ENCODE results near the gene RXFP2. TPM values are rescaled to one million over a fixed set of nuclear protein-coding genes. Genes with fewer than 3 reads are reported as not detected.

RXFP2 gene
- total and polyA plus RNA-seq, 9 of the 15 experiments (the other 6 are each of a cell fraction or from before 2014, with no cell fraction given) = not detected

- no peak for ATAC-seq
- no TSS peak for BruUV-seq (replicated peaks)
- TF ChIP-seq ZNF253 (CRISPR knock-in tag; conservative IDR thresholded peaks at IDR 0.05) (no peak), ZNF12 (CRISPR knock-in tag; IDR thresholded peaks at IDR 0.05) (no peak), CC2D1A (IDR thresholded peaks at IDR 0.05) (no peak), SIN3B (IDR thresholded peaks at IDR 0.05; ENCODE audit: low read depth) (no peak), ZBTB5 (IDR thresholded peaks at IDR 0.05) (no peak), HLTF (IDR thresholded peaks at IDR 0.05) (no peak), RNF2 (IDR thresholded peaks at IDR 0.05) (no peak), SLC30A9 (CRISPR knock-in tag; IDR thresholded peaks at IDR 0.05) (no peak), FOXA3 (CRISPR knock-in tag; conservative IDR thresholded peaks at IDR 0.05 in 1 of 2, IDR thresholded peaks at IDR 0.05 in 1 of 2) (no peak), REST (IDR thresholded peaks at IDR 0.05; ENCODE audit: borderline replicate concordance) (no peak), REST (CRISPR knock-in tag; IDR thresholded peaks at IDR 0.05; ENCODE audit: low read depth) (no peak), ZNF830 (CRISPR knock-in tag; IDR thresholded peaks at IDR 0.05) (no peak), ZC3H11A (IDR thresholded peaks at IDR 0.05; ENCODE audit: low read depth, low read length) (no peak), SMARCA5 (IDR thresholded peaks at IDR 0.05) (no peak), CEBPB (tag; IDR thresholded peaks at IDR 0.05) (no peak), TARDBP (IDR thresholded peaks at IDR 0.05) (no peak)
Observed at GRCh38 chr13:31818236-31818635, 78.9 kb downstream of the RXFP2 start.

More at GRCh38 chr13:31818236-31818635, 78.9 kb downstream of the RXFP2 start:
- Histone ChIP-seq H2AFZ (ENCODE audit: low read depth, low read length) (no peak overlapping the region), H3K4me2 (ENCODE audit: insufficient read depth, low read length) (no peak overlapping the region), H4K20me1 (replicated peaks; ENCODE audit: control insufficient read depth, insufficient read depth, low read length) (no peaks in the 10 kb centered on the region), H3K4me1 (replicated peaks in 1 of 2; ENCODE audit: control insufficient read depth in 2 of 2, insufficient read depth in 2 of 2, low read length in 2 of 2) (no peaks in the 10 kb centered on the region), H3K9me3 (replicated peaks; ENCODE audit: control insufficient read depth, insufficient read depth, low read depth, low read length) (no peaks in the 10 kb centered on the region), H3K9ac (ENCODE audit: insufficient read depth in 1 of 2, low read depth in 2 of 2, low read length in 2 of 2) (no peak overlapping the region), H3K79me2 (ENCODE audit: control insufficient read depth, insufficient read depth, low read length) (no peaks in the 10 kb centered on the region), H3K27me3 (ENCODE audit: control insufficient read depth in 2 of 2, insufficient read depth in 2 of 2, low read length in 2 of 2) (no peaks in the 10 kb centered on the region), H3K9me1 (ENCODE audit: control insufficient read depth, insufficient read depth, low read length) (no peaks in the 10 kb centered on the region), H3K27ac (ENCODE audit: extremely low read depth, low read depth, low read length) (no peak overlapping the region), H3K36me3 (ENCODE audit: control insufficient read depth, insufficient read depth, low read length) (no peaks in the 10 kb centered on the region), H3K4me3 (no peak overlapping the region)
- FAIRE-seq (no peak), DNase-seq (ENCODE audit: extremely low read depth in 1 of 4, low spot score in 3 of 4) (no peak)
- CTCF ChIA-PET (ENCODE audit: low intra/inter-chr PET ratio) = no interaction called here
- intact Hi-C loops (cut with micrococcal nuclease) = no loop called here
- in situ Hi-C loops (cut with MboI) = no loop called here
- POLR2A ChIA-PET = interaction anchor here (0.7 kb wide), 1 partner anchor 11 kb away, joined by 3 read pairs; no protein-coding TSS in a partner anchor

Measured in K562 (cell line).